Fibroblast of pulmonary artery (primary cell): ENCODE results near the gene SRP9.
"Not testable (repeated sequence)": the region's sequence is repeated elsewhere in the genome, so short reads cannot be mapped to it uniquely, and the experiment has no call there.

Source experiments
- DNase-seq: peaks from one replicate; pipeline ENCODE4 v3.0.0-alpha.2; 2010; ENCODE audit warnings: low read depth
- H3K4me3 ChIP-seq: replicated peaks from 2 replicates; pipeline ENCODE4 v1.5.1; 2011; ENCODE audit warnings: low read depth, mild to moderate bottlenecking, control low read depth, low read length, moderate library complexity
- CTCF ChIP-seq: IDR thresholded peaks from 2 replicates; pipeline ENCODE4 v1.5.1; 2011; ENCODE audit warnings: mild to moderate bottlenecking, control low read depth, low read length, inconsistent platforms; ENCODE audit errors: missing control alignments

SRP9 gene

GRCh38 chr1:225811622-225812487 lies 34.2 kb downstream of the SRP9 start:
- peak; percentile 48 for TF ChIP-seq CTCF
- DNase-seq, result no peak
- H3K4me3 ChIP-seq, result peak overlapping the region; percentile 72

- DNase-seq, result peak; percentile 39
- no peak overlapping the region for H3K4me3 ChIP-seq
- no peak for TF ChIP-seq CTCF
Measured at GRCh38 chr1:225812488-225813213, 35.0 kb downstream of the SRP9 start.

- DNase-seq, result peak; percentile 70
- TF ChIP-seq CTCF, result no peak
- H3K4me3 ChIP-seq, result no peak overlapping the region
Measured at GRCh38 chr1:225813214-225813964, 35.8 kb downstream of the SRP9 start.

- H3K4me3 ChIP-seq, result no peak overlapping the region
- no peak for TF ChIP-seq CTCF
- DNase-seq, result no peak
Measured at GRCh38 chr1:225814381-225814780, 36.8 kb downstream of the SRP9 start.

GRCh38 chr1:225815090-225815489 lies 37.5 kb downstream of the SRP9 start:
- not testable (repeated sequence) for H3K4me3 ChIP-seq, DNase-seq

GRCh38 chr1:225815526-225816178 lies 38.0 kb downstream of the SRP9 start:
- DNase-seq, result no peak
- no peak overlapping the region for H3K4me3 ChIP-seq
- no peak for TF ChIP-seq CTCF
